ENCODE data around the gene AQP12B. TPM values are rescaled to one million over a fixed set of nuclear protein-coding genes. Genes with fewer than 3 reads are reported as not detected.

AQP12B gene
- polyA plus RNA-seq, 1 donor from 2014 or later = not detected

- no peak overlapping the region for H3K9ac ChIP-seq (ENCODE audit: low read length)
- H3K79me2 ChIP-seq (replicated peaks; ENCODE audit: insufficient read depth, low read length) = no peaks in the 10 kb centered on the region
- no peak overlapping the region for H2AFZ ChIP-seq (ENCODE audit: low read depth, low read length)
- TF ChIP-seq MXI1 (conservative IDR thresholded peaks at IDR 0.05; ENCODE audit: poor library complexity, severe bottlenecking) (no peak), POLR2AphosphoS5 (IDR thresholded peaks at IDR 0.05) (no peak), REST (IDR thresholded peaks at IDR 0.05; ENCODE audit: borderline replicate concordance) (no peak), TAF1 (IDR thresholded peaks at IDR 0.05; ENCODE audit: low read depth) (no peak), SMC3 (conservative IDR thresholded peaks at IDR 0.05; ENCODE audit: poor library complexity) (no peak), EP300 (conservative IDR thresholded peaks at IDR 0.05; ENCODE audit: poor library complexity, severe bottlenecking) (no peak), EZH2 (IDR thresholded peaks at IDR 0.05; ENCODE audit: borderline replicate concordance, insufficient read depth, low read length, poor library complexity, severe bottlenecking) (no peak), RAD21 (conservative IDR thresholded peaks at IDR 0.05) (no peak)
- H3K4me3 ChIP-seq (ENCODE audit: low read length) = no peak overlapping the region
- no peak overlapping the region for H3K4me2 ChIP-seq (ENCODE audit: low read length)
- no peaks in the 10 kb centered on the region for H3K36me3 ChIP-seq (ENCODE audit: insufficient read depth, low read length)
- H3K27me3 ChIP-seq (ENCODE audit: insufficient read depth, low read depth, low read length) = no peaks in the 10 kb centered on the region
- no peak overlapping the region for H3K27ac ChIP-seq (ENCODE audit: low read length)
- no peaks in the 10 kb centered on the region for H4K20me1 ChIP-seq (ENCODE audit: insufficient read depth)
- no peaks in the 10 kb centered on the region for H3K9me3 ChIP-seq (ENCODE audit: low read length)
- no peaks in the 10 kb centered on the region for H3K9me2 ChIP-seq (ENCODE audit: insufficient read depth, low read length)
- no peaks in the 10 kb centered on the region for H3F3A ChIP-seq (ENCODE audit: insufficient read depth, low read length, poor library complexity, severe bottlenecking)
Observed at GRCh38 chr2:240646176-240646899, 36.3 kb downstream of the AQP12B start.

DNA sequence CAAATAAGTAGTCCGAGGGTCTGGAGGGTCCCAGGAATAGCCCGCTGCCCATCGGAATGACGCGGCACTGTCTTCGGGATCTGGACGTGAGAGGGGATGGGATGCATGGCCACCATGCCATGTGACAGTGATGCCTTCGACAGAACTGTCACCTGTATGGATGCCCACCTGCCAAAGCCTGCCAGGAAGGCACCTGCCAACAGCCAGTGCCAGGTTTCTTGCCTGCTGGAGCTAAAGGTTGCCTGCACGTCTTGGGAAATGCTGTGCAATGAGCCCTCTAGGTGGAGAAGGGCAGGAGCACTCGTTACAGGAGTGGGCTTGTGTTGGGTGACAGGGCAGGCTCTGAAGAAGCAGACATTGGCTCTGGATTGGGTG lies 36.9 kb downstream of the AQP12B start:
- Histone ChIP-seq H3K4me2 (ENCODE audit: low read length) (no peak overlapping the region), H3K4me3 (ENCODE audit: low read length) (no peak overlapping the region), H3K9ac (ENCODE audit: low read length) (no peak overlapping the region), H2AFZ (ENCODE audit: low read depth, low read length) (no peak overlapping the region), H3K9me3 (ENCODE audit: low read length) (no peaks in the 10 kb centered on the region), H3K9me2 (ENCODE audit: insufficient read depth, low read length) (no peaks in the 10 kb centered on the region), H3K27me3 (ENCODE audit: insufficient read depth, low read depth, low read length) (no peaks in the 10 kb centered on the region), H3K27ac (ENCODE audit: low read length) (no peak overlapping the region), H3K79me2 (replicated peaks; ENCODE audit: insufficient read depth, low read length) (no peaks in the 10 kb centered on the region), H3F3A (ENCODE audit: insufficient read depth, low read length, poor library complexity, severe bottlenecking) (no peaks in the 10 kb centered on the region), H4K20me1 (ENCODE audit: insufficient read depth) (no peaks in the 10 kb centered on the region), H3K36me3 (ENCODE audit: insufficient read depth, low read length) (no peaks in the 10 kb centered on the region)
- TF ChIP-seq POLR2AphosphoS5 (IDR thresholded peaks at IDR 0.05) (no peak), SMC3 (conservative IDR thresholded peaks at IDR 0.05; ENCODE audit: poor library complexity) (no peak), EZH2 (IDR thresholded peaks at IDR 0.05; ENCODE audit: borderline replicate concordance, insufficient read depth, low read length, poor library complexity, severe bottlenecking) (no peak), EP300 (conservative IDR thresholded peaks at IDR 0.05; ENCODE audit: poor library complexity, severe bottlenecking) (no peak), MXI1 (conservative IDR thresholded peaks at IDR 0.05; ENCODE audit: poor library complexity, severe bottlenecking) (no peak), RAD21 (conservative IDR thresholded peaks at IDR 0.05) (no peak)

GRCh38 chr2:240645346-240645745 lies 37.3 kb downstream of the AQP12B start:
- no peaks in the 10 kb centered on the region for H4K20me1 ChIP-seq (ENCODE audit: insufficient read depth)
- H3K79me2 ChIP-seq (replicated peaks; ENCODE audit: insufficient read depth, low read length) = no peaks in the 10 kb centered on the region
- no peak overlapping the region for H3K4me2 ChIP-seq (ENCODE audit: low read length)
- no peaks in the 10 kb centered on the region for H3K27me3 ChIP-seq (ENCODE audit: insufficient read depth, low read depth, low read length)
- H3K9me3 ChIP-seq (ENCODE audit: low read length) = no peaks in the 10 kb centered on the region
- no peak for TF ChIP-seq EP300 (conservative IDR thresholded peaks at IDR 0.05; ENCODE audit: poor library complexity, severe bottlenecking)
- TF ChIP-seq TAF1 (IDR thresholded peaks at IDR 0.05; ENCODE audit: low read depth) = no peak
- TF ChIP-seq POLR2AphosphoS5 (IDR thresholded peaks at IDR 0.05) = no peak
- TF ChIP-seq, protein P1, sequence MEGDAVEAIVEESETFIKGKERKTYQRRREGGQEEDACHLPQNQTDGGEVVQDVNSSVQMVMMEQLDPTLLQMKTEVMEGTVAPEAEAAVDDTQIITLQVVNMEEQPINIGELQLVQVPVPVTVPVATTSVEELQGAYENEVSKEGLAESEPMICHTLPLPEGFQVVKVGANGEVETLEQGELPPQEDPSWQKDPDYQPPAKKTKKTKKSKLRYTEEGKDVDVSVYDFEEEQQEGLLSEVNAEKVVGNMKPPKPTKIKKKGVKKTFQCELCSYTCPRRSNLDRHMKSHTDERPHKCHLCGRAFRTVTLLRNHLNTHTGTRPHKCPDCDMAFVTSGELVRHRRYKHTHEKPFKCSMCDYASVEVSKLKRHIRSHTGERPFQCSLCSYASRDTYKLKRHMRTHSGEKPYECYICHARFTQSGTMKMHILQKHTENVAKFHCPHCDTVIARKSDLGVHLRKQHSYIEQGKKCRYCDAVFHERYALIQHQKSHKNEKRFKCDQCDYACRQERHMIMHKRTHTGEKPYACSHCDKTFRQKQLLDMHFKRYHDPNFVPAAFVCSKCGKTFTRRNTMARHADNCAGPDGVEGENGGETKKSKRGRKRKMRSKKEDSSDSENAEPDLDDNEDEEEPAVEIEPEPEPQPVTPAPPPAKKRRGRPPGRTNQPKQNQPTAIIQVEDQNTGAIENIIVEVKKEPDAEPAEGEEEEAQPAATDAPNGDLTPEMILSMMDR (IDR thresholded peaks at IDR 0.05; ENCODE audit: poor library complexity, severe bottlenecking) = no peak
- TF ChIP-seq EZH2 (IDR thresholded peaks at IDR 0.05; ENCODE audit: borderline replicate concordance, insufficient read depth, low read length, poor library complexity, severe bottlenecking) = no peak
- no peak for TF ChIP-seq MXI1 (conservative IDR thresholded peaks at IDR 0.05; ENCODE audit: poor library complexity, severe bottlenecking)
- TF ChIP-seq REST (IDR thresholded peaks at IDR 0.05; ENCODE audit: borderline replicate concordance) = no peak
- no peak for TF ChIP-seq RAD21 (conservative IDR thresholded peaks at IDR 0.05)
- TF ChIP-seq SMC3 (conservative IDR thresholded peaks at IDR 0.05; ENCODE audit: poor library complexity) = no peak
- H2AFZ ChIP-seq (ENCODE audit: low read depth, low read length) = no peak overlapping the region
- no peaks in the 10 kb centered on the region for H3K9me2 ChIP-seq (ENCODE audit: insufficient read depth, low read length)
- H3K4me3 ChIP-seq (ENCODE audit: low read length) = no peak overlapping the region
- no peaks in the 10 kb centered on the region for H3K36me3 ChIP-seq (ENCODE audit: insufficient read depth, low read length)
- H3K27ac ChIP-seq (ENCODE audit: low read length) = no peak overlapping the region
- H3F3A ChIP-seq (ENCODE audit: insufficient read depth, low read length, poor library complexity, severe bottlenecking) = no peaks in the 10 kb centered on the region
- H3K9ac ChIP-seq (ENCODE audit: low read length) = no peak overlapping the region
